Measurements from ENCODE around the gene DPP10. TPM values are rescaled to one million over a fixed set of nuclear protein-coding genes. Genes with fewer than 3 reads are reported as not detected.

DPP10 gene
- total RNA-seq, 4 donors from 2014 or later: 1.9 to 8.3 (median 2.9) TPM

GRCh38 chr2:115119086-115119485, 676.6 kb downstream of the DPP10 start:
- TF ChIP-seq CTCF (IDR thresholded peaks at IDR 0.05): no peak
- H3K4me3 ChIP-seq: no peak overlapping the region

GRCh38 chr2:115122701-115123100, 680.3 kb downstream of the DPP10 start:
- H3K36me3 ChIP-seq: no peaks in the 10 kb centered on the region
- TF ChIP-seq CTCF (IDR thresholded peaks at IDR 0.05) (no peak), POLR2A (IDR thresholded peaks at IDR 0.05) (no peak)
- H3K4me1 ChIP-seq: no peaks in the 10 kb centered on the region
- no peak for DNase-seq
- H3K27ac ChIP-seq: no peak overlapping the region
- H3K4me3 ChIP-seq: no peak overlapping the region
- no peaks in the 10 kb centered on the region for H3K27me3 ChIP-seq
- no peaks in the 10 kb centered on the region for H3K9me3 ChIP-seq

More at GRCh38 chr2:115119086-115119485, 676.6 kb downstream of the DPP10 start:
- no peaks in the 10 kb centered on the region for H3K36me3 ChIP-seq
- H3K27me3 ChIP-seq: no peaks in the 10 kb centered on the region
- H3K9me3 ChIP-seq: no peaks in the 10 kb centered on the region
- H3K4me1 ChIP-seq: no peaks in the 10 kb centered on the region
- H3K27ac ChIP-seq: no peak overlapping the region
- DNase-seq: no peak

GRCh38 chr2:115124817-115125216, 682.4 kb downstream of the DPP10 start:
- no peak overlapping the region for H3K4me3 ChIP-seq
- no peak overlapping the region for H3K27ac ChIP-seq
- H3K36me3 ChIP-seq: no peaks in the 10 kb centered on the region
- no peak for DNase-seq
- no peaks in the 10 kb centered on the region for H3K4me1 ChIP-seq
- H3K27me3 ChIP-seq: no peaks in the 10 kb centered on the region
- TF ChIP-seq POLR2A (IDR thresholded peaks at IDR 0.05) (no peak), CTCF (IDR thresholded peaks at IDR 0.05) (no peak)
- H3K9me3 ChIP-seq: no peaks in the 10 kb centered on the region

GRCh38 chr2:115129536-115129935, 687.1 kb downstream of the DPP10 start:
- no peak for DNase-seq
- Histone ChIP-seq H3K27me3 (no peaks in the 10 kb centered on the region), H3K4me1 (no peaks in the 10 kb centered on the region), H3K9me3 (no peaks in the 10 kb centered on the region), H3K27ac (no peak overlapping the region), H3K36me3 (no peaks in the 10 kb centered on the region), H3K4me3 (no peak overlapping the region)
- no peak for TF ChIP-seq POLR2A (IDR thresholded peaks at IDR 0.05)
- TF ChIP-seq CTCF (IDR thresholded peaks at IDR 0.05): no peak

- Histone ChIP-seq H3K27me3 (peaks cover 0 to 10% of the 10 kb centered on the region in 2 donors), H3K4me1 (peaks cover 0 to 9% (median 0%) of the 10 kb centered on the region in 4 donors), H3K4me3 (peak overlapping the region in 2 of 4 donors; percentile 63 to 65), H3K36me3 (no peaks in the 10 kb centered on the region), H3K9me3 (no peaks in the 10 kb centered on the region), H3K27ac (no peak overlapping the region)
- TF ChIP-seq CTCF (IDR thresholded peaks at IDR 0.05) (no peak), POLR2A (IDR thresholded peaks at IDR 0.05) (no peak)
- DNase-seq: peak in 2 of 3 donors; percentile 43 to 50
Observed at GRCh38 chr2:115160531-115161080, 718.2 kb downstream of the DPP10 start.
